ENCODE data around the gene ALOXE3. TPM values are rescaled to one million over a fixed set of nuclear protein-coding genes. Genes with fewer than 3 reads are reported as not detected.

ALOXE3 gene
- total and polyA plus RNA-seq, 2 donors: 1.2 TPM; not detected in 1

- no peaks in the 10 kb centered on the region for H3K4me1 ChIP-seq (ENCODE audit: control insufficient read depth in 2 of 2, insufficient read depth in 2 of 2, low read length in 2 of 2)
- 98% methylated on average over 8 of the region's 8 CpGs for WGBS
- no peak overlapping the region for H3K4me3 ChIP-seq (ENCODE audit: low read length in 2 of 2)
- H3K27me3 ChIP-seq (ENCODE audit: control insufficient read depth in 2 of 2, insufficient read depth in 1 of 2, low read length in 1 of 2): peaks cover 3 to 39% of the 10 kb centered on the region in 2 donors
- no peak overlapping the region for H3K27ac ChIP-seq (ENCODE audit: low read depth in 1 of 2, low read length in 1 of 2)
- no peak for DNase-seq (ENCODE audit: low read depth in 6 of 9, low spot score in 9 of 9)
- no peaks in the 10 kb centered on the region for H3K9me3 ChIP-seq (ENCODE audit: control insufficient read depth in 2 of 2, insufficient read depth in 1 of 2, low read length in 1 of 2)
- no peaks in the 10 kb centered on the region for H3K36me3 ChIP-seq (ENCODE audit: control insufficient read depth in 2 of 2, insufficient read depth in 2 of 2, low read length in 1 of 2)
Measured at GRCh38 chr17:8096541-8096940, 21.8 kb downstream of the ALOXE3 start.

DNA sequence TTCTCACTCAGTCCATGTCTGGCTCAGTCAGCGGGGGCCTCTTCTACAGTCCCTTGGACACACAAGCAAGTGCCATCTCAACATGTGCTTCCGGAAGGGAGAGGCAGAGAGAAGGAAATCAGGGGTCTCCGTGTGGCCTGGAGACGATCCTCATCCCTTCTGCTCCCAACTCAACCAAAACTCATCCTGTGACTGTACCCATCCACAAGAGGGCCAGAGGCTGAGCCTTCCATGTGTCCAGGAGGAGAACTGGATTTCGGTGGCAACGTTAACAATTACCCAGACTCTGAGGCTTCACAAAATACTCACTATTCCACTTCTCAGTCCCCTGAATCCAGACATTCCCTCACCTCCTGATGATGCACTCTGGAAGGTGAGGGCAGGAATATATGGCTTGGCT, 23.0 kb downstream of the ALOXE3 start:
- 92% methylated on average over 6 of the region's 6 CpGs for WGBS
- Histone ChIP-seq H3K27me3 (ENCODE audit: control insufficient read depth in 2 of 2, insufficient read depth in 1 of 2, low read length in 1 of 2) (peaks cover 3 to 49% of the 10 kb centered on the region in 2 donors), H3K27ac (ENCODE audit: low read depth in 1 of 2, low read length in 1 of 2) (no peak overlapping the region), H3K9me3 (ENCODE audit: control insufficient read depth in 2 of 2, insufficient read depth in 1 of 2, low read length in 1 of 2) (no peaks in the 10 kb centered on the region), H3K4me3 (ENCODE audit: low read length in 2 of 2) (no peak overlapping the region), H3K36me3 (ENCODE audit: control insufficient read depth in 2 of 2, insufficient read depth in 2 of 2, low read length in 1 of 2) (no peaks in the 10 kb centered on the region), H3K4me1 (ENCODE audit: control insufficient read depth in 2 of 2, insufficient read depth in 2 of 2, low read length in 2 of 2) (no peaks in the 10 kb centered on the region)
- no peak for DNase-seq (ENCODE audit: low read depth in 6 of 9, low spot score in 9 of 9)

- no peak overlapping the region for H3K4me3 ChIP-seq (ENCODE audit: low read length in 2 of 2)
- WGBS: 55% methylated on average over 9 of the region's 9 CpGs
- no peaks in the 10 kb centered on the region for H3K9me3 ChIP-seq (ENCODE audit: control insufficient read depth in 2 of 2, insufficient read depth in 1 of 2, low read length in 1 of 2)
- H3K36me3 ChIP-seq (ENCODE audit: control insufficient read depth in 2 of 2, insufficient read depth in 2 of 2, low read length in 1 of 2): no peaks in the 10 kb centered on the region
- H3K4me1 ChIP-seq (ENCODE audit: control insufficient read depth in 2 of 2, insufficient read depth in 2 of 2, low read length in 2 of 2): no peaks in the 10 kb centered on the region
- H3K27ac ChIP-seq (ENCODE audit: low read depth in 1 of 2, low read length in 1 of 2): no peak overlapping the region
- H3K27me3 ChIP-seq (ENCODE audit: control insufficient read depth in 2 of 2, insufficient read depth in 1 of 2, low read length in 1 of 2): peaks cover 6 to 67% of the 10 kb centered on the region in 2 donors
- DNase-seq (ENCODE audit: low read depth in 6 of 9, low spot score in 9 of 9): no peak
Measured at GRCh38 chr17:8091033-8091687, 27.2 kb downstream of the ALOXE3 start.

GRCh38 chr17:8089728-8090127, 28.6 kb downstream of the ALOXE3 start:
- H3K4me3 ChIP-seq (ENCODE audit: low read length in 2 of 2): no peak overlapping the region
- 81% methylated on average over 6 of the region's 6 CpGs for WGBS
- no peak overlapping the region for H3K27ac ChIP-seq (ENCODE audit: low read depth in 1 of 2, low read length in 1 of 2)
- no peaks in the 10 kb centered on the region for H3K36me3 ChIP-seq (ENCODE audit: control insufficient read depth in 2 of 2, insufficient read depth in 2 of 2, low read length in 1 of 2)
- H3K9me3 ChIP-seq (ENCODE audit: control insufficient read depth in 2 of 2, insufficient read depth in 1 of 2, low read length in 1 of 2): no peaks in the 10 kb centered on the region
- no peaks in the 10 kb centered on the region for H3K4me1 ChIP-seq (ENCODE audit: control insufficient read depth in 2 of 2, insufficient read depth in 2 of 2, low read length in 2 of 2)
- no peak for DNase-seq (ENCODE audit: low read depth in 6 of 9, low spot score in 9 of 9)
- H3K27me3 ChIP-seq (ENCODE audit: control insufficient read depth in 2 of 2, insufficient read depth in 1 of 2, low read length in 1 of 2): peaks cover 6 to 61% of the 10 kb centered on the region in 2 donors

- 90% methylated on average over 5 of the region's 5 CpGs for WGBS
- no peak for DNase-seq (ENCODE audit: low read depth in 6 of 9, low spot score in 9 of 9)
- H3K4me1 ChIP-seq (ENCODE audit: control insufficient read depth in 2 of 2, insufficient read depth in 2 of 2, low read length in 2 of 2): no peaks in the 10 kb centered on the region
- H3K36me3 ChIP-seq (ENCODE audit: control insufficient read depth in 2 of 2, insufficient read depth in 2 of 2, low read length in 1 of 2): no peaks in the 10 kb centered on the region
- H3K27me3 ChIP-seq (ENCODE audit: control insufficient read depth in 2 of 2, insufficient read depth in 1 of 2, low read length in 1 of 2): peaks cover 5 to 67% of the 10 kb centered on the region in 2 donors
- H3K9me3 ChIP-seq (ENCODE audit: control insufficient read depth in 2 of 2, insufficient read depth in 1 of 2, low read length in 1 of 2): no peaks in the 10 kb centered on the region
- no peak overlapping the region for H3K27ac ChIP-seq (ENCODE audit: low read depth in 1 of 2, low read length in 1 of 2)
- no peak overlapping the region for H3K4me3 ChIP-seq (ENCODE audit: low read length in 2 of 2)
Measured at GRCh38 chr17:8087952-8088230, 30.4 kb downstream of the ALOXE3 start.

GRCh38 chr17:8087075-8087951, 31.0 kb downstream of the ALOXE3 start, which contains the start of gene ALOX12B:
TSS of gene ALOX12B (minus strand) at chr17:8087716. CDS start at chr17:8087442, 274 bp downstream.
- 88% methylated on average over 20 of the region's 20 CpGs for WGBS
- no peaks in the 10 kb centered on the region for H3K9me3 ChIP-seq (ENCODE audit: control insufficient read depth in 2 of 2, insufficient read depth in 1 of 2, low read length in 1 of 2)
- H3K36me3 ChIP-seq (ENCODE audit: control insufficient read depth in 2 of 2, insufficient read depth in 2 of 2, low read length in 1 of 2): no peaks in the 10 kb centered on the region
- peaks cover 3 to 67% of the 10 kb centered on the region in 2 donors for H3K27me3 ChIP-seq (ENCODE audit: control insufficient read depth in 2 of 2, insufficient read depth in 1 of 2, low read length in 1 of 2)
- no peaks in the 10 kb centered on the region for H3K4me1 ChIP-seq (ENCODE audit: control insufficient read depth in 2 of 2, insufficient read depth in 2 of 2, low read length in 2 of 2)
- no peak within 1 kb of the TSS for H3K27ac ChIP-seq (ENCODE audit: low read depth in 1 of 2, low read length in 1 of 2)
- DNase-seq (ENCODE audit: low read depth in 6 of 9, low spot score in 9 of 9): no peak
- H3K4me3 ChIP-seq (ENCODE audit: low read length in 2 of 2): no peak within 1 kb of the TSS

DNA sequence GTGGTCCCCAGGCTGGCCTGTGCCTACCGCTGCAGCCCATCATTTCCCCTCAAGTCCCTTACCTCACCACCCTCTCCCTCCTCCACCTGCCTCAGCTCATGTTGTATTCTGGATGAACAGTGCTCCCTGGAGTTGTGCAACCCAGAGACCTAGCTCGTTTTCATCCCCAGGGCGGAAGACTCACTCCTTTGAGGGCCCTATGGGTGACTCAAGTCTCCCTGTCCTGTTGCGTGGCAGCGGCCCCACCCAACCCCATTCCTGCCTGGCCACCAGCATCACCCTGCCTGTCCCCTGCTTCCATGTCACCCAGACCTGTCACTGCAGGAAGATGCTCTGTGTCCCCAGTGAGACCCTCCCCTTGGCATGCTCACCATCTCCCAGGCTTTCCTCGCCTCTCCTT, 34.1 kb downstream of the ALOXE3 start:
- Histone ChIP-seq H3K36me3 (ENCODE audit: control insufficient read depth in 2 of 2, insufficient read depth in 2 of 2, low read length in 1 of 2) (no peaks in the 10 kb centered on the region), H3K27me3 (ENCODE audit: control insufficient read depth in 2 of 2, insufficient read depth in 1 of 2, low read length in 1 of 2) (peaks cover 6 to 70% of the 10 kb centered on the region in 2 donors), H3K27ac (ENCODE audit: low read depth in 1 of 2, low read length in 1 of 2) (no peak overlapping the region), H3K4me3 (ENCODE audit: low read length in 2 of 2) (no peak overlapping the region), H3K4me1 (ENCODE audit: control insufficient read depth in 2 of 2, insufficient read depth in 2 of 2, low read length in 2 of 2) (peaks cover 2 to 10% of the 10 kb centered on the region in 2 donors), H3K9me3 (ENCODE audit: control insufficient read depth in 2 of 2, insufficient read depth in 1 of 2, low read length in 1 of 2) (peaks cover 0 to 7% of the 10 kb centered on the region in 2 donors)
- DNase-seq (ENCODE audit: low read depth in 6 of 9, low spot score in 9 of 9): no peak
- 97% methylated on average over 6 of the region's 6 CpGs for WGBS

- DNase-seq (ENCODE audit: low read depth in 6 of 9, low spot score in 9 of 9): no peak
- WGBS: 97% methylated on average over 10 of the region's 10 CpGs
Measured at GRCh38 chr17:8082292-8082691, 36.0 kb downstream of the ALOXE3 start.

GRCh38 chr17:8081876-8082275, 36.4 kb downstream of the ALOXE3 start:
- peaks cover 5 to 78% of the 10 kb centered on the region in 2 donors for H3K27me3 ChIP-seq (ENCODE audit: control insufficient read depth in 2 of 2, insufficient read depth in 1 of 2, low read length in 1 of 2)
- no peak overlapping the region for H3K27ac ChIP-seq (ENCODE audit: low read depth in 1 of 2, low read length in 1 of 2)
- no peak overlapping the region for H3K4me3 ChIP-seq (ENCODE audit: low read length in 2 of 2)
- H3K4me1 ChIP-seq (ENCODE audit: control insufficient read depth in 2 of 2, insufficient read depth in 2 of 2, low read length in 2 of 2): peaks cover 2 to 14% of the 10 kb centered on the region in 2 donors
- no peak for DNase-seq (ENCODE audit: low read depth in 6 of 9, low spot score in 9 of 9)
- WGBS: 98% methylated on average over 3 of the region's 3 CpGs
- H3K9me3 ChIP-seq (ENCODE audit: control insufficient read depth in 2 of 2, insufficient read depth in 1 of 2, low read length in 1 of 2): peaks cover 0 to 7% of the 10 kb centered on the region in 2 donors
- no peaks in the 10 kb centered on the region for H3K36me3 ChIP-seq (ENCODE audit: control insufficient read depth in 2 of 2, insufficient read depth in 2 of 2, low read length in 1 of 2)

More at GRCh38 chr17:8082292-8082691, 36.0 kb downstream of the ALOXE3 start:
- Histone ChIP-seq H3K9me3 (ENCODE audit: control insufficient read depth in 2 of 2, insufficient read depth in 1 of 2, low read length in 1 of 2) (peaks cover 0 to 7% of the 10 kb centered on the region in 2 donors), H3K4me1 (ENCODE audit: control insufficient read depth in 2 of 2, insufficient read depth in 2 of 2, low read length in 2 of 2) (peaks cover 2 to 14% of the 10 kb centered on the region in 2 donors), H3K4me3 (ENCODE audit: low read length in 2 of 2) (no peak overlapping the region), H3K27ac (ENCODE audit: low read depth in 1 of 2, low read length in 1 of 2) (no peak overlapping the region), H3K27me3 (ENCODE audit: control insufficient read depth in 2 of 2, insufficient read depth in 1 of 2, low read length in 1 of 2) (peaks cover 5 to 75% of the 10 kb centered on the region in 2 donors), H3K36me3 (ENCODE audit: control insufficient read depth in 2 of 2, insufficient read depth in 2 of 2, low read length in 1 of 2) (no peaks in the 10 kb centered on the region)
